PC-9 (cell line): ENCODE data around the gene PDGFD. TPM values are rescaled to one million over a fixed set of nuclear protein-coding genes. Genes with fewer than 3 reads are reported as not detected.

ENCODE experiments used
- BruUV-seq: library from RNA; stranded (reverse); fragments of 400-500 nt; replicated peaks from 2 replicates; lab custom pipeline; 2021; lab: Mats Ljungman, UMichigan
- CTCF ChIA-PET: fragments of 300-600 bp; sonication (Branson Sonifier 250); formaldehyde crosslinking; loops from one replicate; lab custom pipeline; 2022; ENCODE audit warnings: antibody characterized with exemption; lab: Charles Lee
- POLR2A ChIA-PET: fragments of 300-600 bp; sonication (Branson Sonifier 250); formaldehyde crosslinking; loops from one replicate; lab custom pipeline; 2022; ENCODE audit warnings: antibody characterized with exemption; ENCODE audit not compliant: unreplicated experiment; lab: Charles Lee
- DNase-seq, 2 experiments: peaks; one replicate each; pipeline versions ENCODE4 v3.0.0 to v3.0.0-alpha.2; 2015 to 2022; ENCODE audit warnings: mixed read lengths in 1 of 2
- H2AFZ ChIP-seq: fragments of 200-600 bp; sonication (generic); 2 replicates; pipeline ENCODE4 v1.8.1; 2017; ENCODE audit warnings: antibody characterized with exemption
- H3F3A ChIP-seq: fragments of 200-600 bp; sonication (generic); 2 replicates; pipeline ENCODE4 v1.8.1; 2017; ENCODE audit warnings: antibody characterized with exemption, mild to moderate bottlenecking, low read depth; ENCODE audit not compliant: insufficient read depth
- H3K27ac ChIP-seq: fragments of 200-600 bp; sonication (generic); 2 replicates; pipeline ENCODE4 v1.6.1; 2016; ENCODE audit warnings: mixed run types
- H3K27me3 ChIP-seq: fragments of 200-600 bp; sonication (generic); 2 replicates; pipeline ENCODE4 v1.6.1; 2016; ENCODE audit warnings: low read depth, mixed run types; ENCODE audit not compliant: insufficient read depth
- H3K36me3 ChIP-seq: fragments of 200-600 bp; sonication (generic); 2 replicates; pipeline ENCODE4 v1.6.1; 2016; ENCODE audit warnings: low read depth, mixed run types
- H3K4me1 ChIP-seq: fragments of 200-600 bp; sonication (generic); replicated peaks from 2 replicates; pipeline ENCODE4 v1.6.1; 2016; ENCODE audit warnings: mixed run types; ENCODE audit not compliant: insufficient read depth
- H3K4me2 ChIP-seq: fragments of 200-600 bp; sonication (generic); 2 replicates; pipeline ENCODE4 v1.6.1; 2017; ENCODE audit warnings: mixed run types
- H3K4me3 ChIP-seq: fragments of 200-600 bp; sonication (generic); 2 replicates; pipeline ENCODE4 v1.6.1; 2016; ENCODE audit warnings: mixed run types
- H3K79me2 ChIP-seq: fragments of 200-600 bp; sonication (generic); 2 replicates; pipeline ENCODE4 v1.6.1; 2017; ENCODE audit warnings: low read depth, mixed run types
- H3K9me2 ChIP-seq: fragments of 200-600 bp; sonication (generic); 2 replicates; pipeline ENCODE4 v1.8.1; 2017; ENCODE audit warnings: mild to moderate bottlenecking; ENCODE audit not compliant: insufficient read depth
- H3K9me3 ChIP-seq: fragments of 200-600 bp; sonication (generic); 2 replicates; pipeline ENCODE4 v1.8.1; 2016; ENCODE audit warnings: low read depth; ENCODE audit not compliant: insufficient read depth
- H4K20me1 ChIP-seq: fragments of 200-600 bp; sonication (generic); 2 replicates; pipeline ENCODE4 v1.8.1; 2017; ENCODE audit not compliant: insufficient read depth
- EZH2 ChIP-seq: fragments of 200-600 bp; sonication (generic); IDR thresholded peaks from 2 replicates; pipeline ENCODE4 v1.8.0; 2017; ENCODE audit warnings: antibody characterized with exemption, low read depth
- intact Hi-C: fragments of 100-400 bp; cut with micrococcal nuclease; formaldehyde crosslinking; loops from one replicate; pipeline ENCODE4 v1.10.0; 2022; ENCODE audit not compliant: unreplicated experiment
- total RNA-seq: library from RNA; stranded (reverse); gene quantifications from 2 replicates; pipeline ENCODE4 v1.2.3, GENCODE V29; 2021
- TF ChIP-seq, protein P1 (sequence below): fragments of 200-600 bp; sonication (generic); conservative IDR thresholded peaks from 2 replicates; pipeline ENCODE4 v1.6.1; 2017; ENCODE audit warnings: mixed run types, antibody characterized with exemption, mild to moderate bottlenecking, moderate library complexity

PDGFD gene
- total RNA-seq, 1 experiment from 2014 or later = 6.1 TPM

GRCh38 chr11:104120493-104121137 lies 43.3 kb downstream of the PDGFD start:
- Histone ChIP-seq H2AFZ (no peak overlapping the region), H3K27ac (no peak overlapping the region), H3F3A (no peaks in the 10 kb centered on the region), H3K4me1 (no peaks in the 10 kb centered on the region), H3K9me3 (no peaks in the 10 kb centered on the region; the same call in 1 of the 2 replicates), H3K27me3 (no peaks in the 10 kb centered on the region), H3K4me3 (no peak overlapping the region), H3K4me2 (no peak overlapping the region), H3K79me2 (no peaks in the 10 kb centered on the region), H3K36me3 (no peaks in the 10 kb centered on the region), H3K9me2 (no peaks in the 10 kb centered on the region), H4K20me1 (no peaks in the 10 kb centered on the region)
- DNase-seq = no peak
- ChIA-PET CTCF (no interaction called here), POLR2A (no interaction called here)
- no peak for TF ChIP-seq EZH2
- TF ChIP-seq, protein P1, sequence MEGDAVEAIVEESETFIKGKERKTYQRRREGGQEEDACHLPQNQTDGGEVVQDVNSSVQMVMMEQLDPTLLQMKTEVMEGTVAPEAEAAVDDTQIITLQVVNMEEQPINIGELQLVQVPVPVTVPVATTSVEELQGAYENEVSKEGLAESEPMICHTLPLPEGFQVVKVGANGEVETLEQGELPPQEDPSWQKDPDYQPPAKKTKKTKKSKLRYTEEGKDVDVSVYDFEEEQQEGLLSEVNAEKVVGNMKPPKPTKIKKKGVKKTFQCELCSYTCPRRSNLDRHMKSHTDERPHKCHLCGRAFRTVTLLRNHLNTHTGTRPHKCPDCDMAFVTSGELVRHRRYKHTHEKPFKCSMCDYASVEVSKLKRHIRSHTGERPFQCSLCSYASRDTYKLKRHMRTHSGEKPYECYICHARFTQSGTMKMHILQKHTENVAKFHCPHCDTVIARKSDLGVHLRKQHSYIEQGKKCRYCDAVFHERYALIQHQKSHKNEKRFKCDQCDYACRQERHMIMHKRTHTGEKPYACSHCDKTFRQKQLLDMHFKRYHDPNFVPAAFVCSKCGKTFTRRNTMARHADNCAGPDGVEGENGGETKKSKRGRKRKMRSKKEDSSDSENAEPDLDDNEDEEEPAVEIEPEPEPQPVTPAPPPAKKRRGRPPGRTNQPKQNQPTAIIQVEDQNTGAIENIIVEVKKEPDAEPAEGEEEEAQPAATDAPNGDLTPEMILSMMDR = no peak
- no TSS peak for BruUV-seq
- intact Hi-C loops = no loop called here

GRCh38 chr11:104118105-104118744 lies 45.7 kb downstream of the PDGFD start:
- H3K4me2 ChIP-seq = no peak overlapping the region
- intact Hi-C loops = no loop called here
- no peak overlapping the region for H2AFZ ChIP-seq
- DNase-seq = no peak
- no peaks in the 10 kb centered on the region for H3K4me1 ChIP-seq
- no peaks in the 10 kb centered on the region for H4K20me1 ChIP-seq
- CTCF ChIA-PET = no interaction called here
- TF ChIP-seq EZH2 = no peak
- TF ChIP-seq, protein P1 = no peak
- POLR2A ChIA-PET = no interaction called here
- H3K79me2 ChIP-seq = no peaks in the 10 kb centered on the region
- H3K9me2 ChIP-seq = no peaks in the 10 kb centered on the region
- no peaks in the 10 kb centered on the region for H3K36me3 ChIP-seq
- no peak overlapping the region for H3K27ac ChIP-seq
- H3K4me3 ChIP-seq = no peak overlapping the region
- no peaks in the 10 kb centered on the region for H3F3A ChIP-seq
- no peaks in the 10 kb centered on the region for H3K9me3 ChIP-seq
- no peaks in the 10 kb centered on the region for H3K27me3 ChIP-seq
- no TSS peak for BruUV-seq

GRCh38 chr11:104113541-104113940 lies 50.4 kb downstream of the PDGFD start:
- no peaks in the 10 kb centered on the region for H3F3A ChIP-seq
- no peaks in the 10 kb centered on the region for H3K27me3 ChIP-seq
- H3K4me3 ChIP-seq = no peak overlapping the region
- no peaks in the 10 kb centered on the region for H3K79me2 ChIP-seq
- H3K4me2 ChIP-seq = no peak overlapping the region
- ChIA-PET CTCF (no interaction called here), POLR2A (no interaction called here)
- no TSS peak for BruUV-seq
- no peak overlapping the region for H2AFZ ChIP-seq
- H3K36me3 ChIP-seq = no peaks in the 10 kb centered on the region
- H3K9me3 ChIP-seq = no peaks in the 10 kb centered on the region
- no peak overlapping the region for H3K27ac ChIP-seq
- intact Hi-C loops = no loop called here
- TF ChIP-seq, protein P1 = no peak
- TF ChIP-seq EZH2 = no peak
- no peak for DNase-seq
- no peaks in the 10 kb centered on the region for H3K4me1 ChIP-seq
- H3K9me2 ChIP-seq = no peaks in the 10 kb centered on the region
- no peaks in the 10 kb centered on the region for H4K20me1 ChIP-seq
